H1 (cell line): ENCODE results near the gene SHPK. TPM values are rescaled to one million over a fixed set of nuclear protein-coding genes. Genes with fewer than 3 reads are reported as not detected.

ENCODE experiments used
- ATF2 ChIP-seq: IDR thresholded peaks from 2 replicates; pipeline ENCODE4 v1.6.1; 2012; ENCODE audit warnings: low read length, inconsistent platforms
- CHD2 ChIP-seq: IDR thresholded peaks from 2 replicates; pipeline ENCODE4 v1.6.1; 2012; ENCODE audit warnings: low read length, improper control_type of control experiment
- CHD7 ChIP-seq: fragments of 300-600 bp; sonication (generic); IDR thresholded peaks from 2 replicates; pipeline ENCODE4 v1.7.1; 2012; ENCODE audit warnings: low read length, moderate library complexity, mild to moderate bottlenecking, inconsistent platforms; ENCODE audit not compliant: insufficient replicate concordance
- RNF2 ChIP-seq: fragments of 200-900, 300-1000 bp; sonication (generic); IDR thresholded peaks from 2 replicates; pipeline ENCODE4 v1.7.1; 2016; ENCODE audit warnings: borderline replicate concordance, low read depth, mild to moderate bottlenecking, antibody characterized with exemption, low read length; ENCODE audit not compliant: poor library complexity, severe bottlenecking; ENCODE audit errors: missing control alignments
- TAF1 ChIP-seq: IDR thresholded peaks from 2 replicates; pipeline ENCODE4 v1.6.1; 2011; ENCODE audit warnings: mild to moderate bottlenecking, low read depth, low read length
- ZNF274 ChIP-seq: IDR thresholded peaks from 2 replicates; pipeline ENCODE4 v1.7.0; 2012; ENCODE audit warnings: low read length, borderline replicate concordance; ENCODE audit errors: extremely low read depth
- polyA plus RNA-seq, 7 experiments: library from polyadenylated mRNA; depleted of rRNA in 3 of 7; stranded (reverse) in 5 of 7; unstranded in 2 of 7; fragments of >200 nt in 5 of 7; fragments of 200-250 nt in 2 of 7; gene quantifications; 1 replicate in 5 of 7; 2 replicates in 1 of 7; 4 replicates in 1 of 7; pipeline versions ENCODE4 v1.2.1 to v1.2.3, GENCODE V29; 2011 to 2013; ENCODE audit warnings: missing spikeins in 2 of 7, mixed read lengths in 2 of 7
- total RNA-seq: library from RNA; stranded (reverse); fragmentation: NEBNext Ultra II Directional; extraction: Animal tissue kit (Norgen Biotek cat#: 25700); gene quantifications from 2 replicates; pipeline ENCODE4 v1.2.1, GENCODE V29; 2021
- TF ChIP-seq, protein P1 (sequence below): IDR thresholded peaks from 2 replicates; pipeline ENCODE4 v1.6.1; 2011; ENCODE audit warnings: low read depth, mild to moderate bottlenecking, low read length; ENCODE audit not compliant: insufficient read depth

Gene SHPK
- total and polyA plus RNA-seq, 2 of the 8 experiments (the other 6 are each of a cell fraction or from before 2014, with no cell fraction given): 28.6 to 36.7 TPM

DNA sequence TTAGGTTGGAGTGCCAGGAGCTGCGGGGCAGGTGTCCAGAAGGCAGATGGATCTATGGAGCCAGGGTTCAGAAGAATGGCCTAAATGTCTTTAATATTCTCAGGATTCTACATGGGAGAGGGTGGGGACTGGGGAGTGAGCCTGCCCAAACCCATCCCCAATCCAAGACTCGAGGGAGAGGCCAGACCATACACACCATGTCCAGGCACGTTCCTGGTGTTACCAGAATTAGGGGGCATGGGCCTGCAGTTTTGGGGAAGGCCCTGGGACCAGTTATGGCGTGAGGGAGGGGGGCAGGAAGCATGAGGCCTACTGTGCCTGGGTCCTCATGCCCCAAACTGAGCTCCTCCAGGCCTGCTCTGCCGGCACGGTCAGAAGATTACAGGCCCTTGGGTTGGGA lies 30.5 kb upstream of the SHPK start (continued):
- no peak for TF ChIP-seq CHD7
- TF ChIP-seq TAF1: no peak
- TF ChIP-seq ZNF274: no peak
- no peak for TF ChIP-seq CHD2
- no peak for TF ChIP-seq RNF2
- no peak for TF ChIP-seq ATF2
- TF ChIP-seq, protein P1, sequence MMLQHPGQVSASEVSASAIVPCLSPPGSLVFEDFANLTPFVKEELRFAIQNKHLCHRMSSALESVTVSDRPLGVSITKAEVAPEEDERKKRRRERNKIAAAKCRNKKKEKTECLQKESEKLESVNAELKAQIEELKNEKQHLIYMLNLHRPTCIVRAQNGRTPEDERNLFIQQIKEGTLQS: no peak
